G401 (cell line): Measurements from ENCODE around the gene ZNF436. TPM values are rescaled to one million over a fixed set of nuclear protein-coding genes. Genes with fewer than 3 reads are reported as not detected.

Source experiments
- DNase-seq: peaks from one replicate; pipeline ENCODE4 v3.0.0-alpha.2; 2015; ENCODE audit warnings: low spot score
- in situ Hi-C: cut with HindIII; loops from 2 replicates; pipeline ENCODE4 v1.10.0; 2016; ENCODE audit warnings: low sequenced_read_pairs, mixed read lengths
- total RNA-seq: library from RNA; depleted of rRNA; stranded (reverse); fragments of >200 nt; shearing (Covaris generic); gene quantifications from 2 replicates; pipeline ENCODE4 v1.2.3, GENCODE V29; 2014

ZNF436 gene
- total RNA-seq, 1 experiment from 2014 or later, result 17.6 TPM

DNA sequence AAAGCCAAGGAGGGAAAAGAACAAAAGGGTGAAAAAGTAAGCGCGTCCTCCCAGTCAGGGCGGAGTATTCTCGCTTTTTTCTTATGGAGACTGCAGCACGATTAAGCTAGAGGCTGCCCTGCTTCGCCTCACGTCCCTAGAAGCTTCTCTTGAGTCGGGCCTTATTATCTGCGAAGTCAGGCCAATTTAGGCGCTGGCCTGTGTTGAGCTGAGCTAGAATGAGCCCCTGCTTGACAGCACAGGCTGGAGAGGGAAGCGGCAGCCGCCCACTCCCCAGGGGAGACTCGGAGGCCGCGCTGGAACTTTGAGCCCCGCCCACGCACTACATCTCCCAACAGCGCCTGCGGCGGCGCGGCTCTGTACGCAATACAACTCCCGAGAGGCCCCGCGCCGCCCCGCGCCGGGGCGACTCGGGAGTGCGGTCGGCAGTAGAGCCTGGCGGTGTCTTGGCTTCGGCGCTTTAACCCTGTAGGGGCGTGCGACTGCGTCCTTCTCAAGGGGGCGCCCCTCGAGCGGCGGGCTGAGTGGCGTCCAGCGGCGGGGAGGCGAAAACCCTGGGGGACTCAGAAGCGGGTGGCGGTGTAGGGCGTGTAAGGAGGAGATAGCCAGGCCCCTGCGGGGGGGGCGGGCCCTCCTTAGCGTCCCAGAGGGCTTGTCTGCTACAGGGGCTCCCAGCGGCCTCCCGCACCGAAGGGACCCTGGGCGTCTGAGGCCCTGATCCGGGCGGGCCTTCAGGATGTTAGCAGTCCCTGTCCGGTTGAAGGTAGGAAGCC, 888 bp downstream of the ZNF436 start:
- peak; percentile 88 for DNase-seq
- in situ Hi-C loops, result no loop called here

DNA sequence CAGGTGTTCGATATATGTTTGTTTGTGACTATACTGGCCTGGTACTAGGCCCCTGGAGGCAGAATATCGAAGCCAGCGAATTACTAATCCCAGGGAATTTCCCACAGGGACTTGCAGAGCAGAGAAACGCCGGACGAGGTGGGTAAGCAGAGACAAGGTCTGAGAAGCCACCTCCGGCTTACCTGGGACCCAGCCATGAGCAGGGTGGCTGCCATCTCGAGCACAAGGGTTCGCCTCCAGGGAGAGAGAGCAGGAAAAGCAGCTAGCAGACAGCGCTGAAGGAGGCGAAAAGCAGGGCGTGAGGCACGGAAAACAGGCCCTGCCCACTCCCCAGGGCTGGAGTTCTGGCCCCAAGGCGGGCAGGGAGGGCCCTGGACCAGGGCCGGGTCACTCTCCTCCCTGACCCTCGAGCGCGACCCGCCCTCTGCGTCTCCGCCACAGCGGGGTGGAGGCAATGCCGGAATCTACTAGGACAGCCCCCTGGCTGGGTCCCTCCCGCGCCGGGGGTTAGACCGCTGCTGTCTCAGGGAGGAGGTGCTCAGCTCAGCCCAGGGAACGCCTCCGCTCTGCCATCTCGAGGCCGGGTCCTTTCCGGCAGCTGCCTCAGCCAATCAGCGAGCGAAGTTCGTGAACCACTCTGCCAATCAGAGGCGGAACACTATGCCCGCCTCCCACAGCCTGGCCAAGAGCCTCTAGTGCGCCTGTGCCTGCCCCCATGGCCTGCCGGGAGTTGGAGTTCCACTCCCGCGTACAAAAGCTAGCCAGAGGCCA, 1.7 kb downstream of the ZNF436 start:
- in situ Hi-C loops, result no loop called here
- peak; percentile 99 for DNase-seq

DNA sequence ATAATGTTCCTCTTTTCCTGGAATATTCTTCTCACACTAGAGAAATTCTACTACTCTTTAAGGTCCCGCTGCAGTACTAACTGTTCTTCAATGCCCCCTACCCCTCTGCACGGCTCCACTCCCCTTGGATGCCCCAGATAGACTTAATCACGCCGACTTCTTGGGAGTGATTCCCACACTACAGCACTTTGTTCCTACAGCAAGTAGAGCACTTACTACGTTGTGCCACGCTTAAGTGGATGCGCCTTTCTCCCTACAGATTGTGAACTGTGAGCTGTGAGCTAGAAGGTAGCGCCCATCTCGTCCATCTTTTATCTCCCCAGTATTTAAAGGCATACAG, 2.2 kb downstream of the ZNF436 start:
- in situ Hi-C loops, result no loop called here
- no peak for DNase-seq

DNA sequence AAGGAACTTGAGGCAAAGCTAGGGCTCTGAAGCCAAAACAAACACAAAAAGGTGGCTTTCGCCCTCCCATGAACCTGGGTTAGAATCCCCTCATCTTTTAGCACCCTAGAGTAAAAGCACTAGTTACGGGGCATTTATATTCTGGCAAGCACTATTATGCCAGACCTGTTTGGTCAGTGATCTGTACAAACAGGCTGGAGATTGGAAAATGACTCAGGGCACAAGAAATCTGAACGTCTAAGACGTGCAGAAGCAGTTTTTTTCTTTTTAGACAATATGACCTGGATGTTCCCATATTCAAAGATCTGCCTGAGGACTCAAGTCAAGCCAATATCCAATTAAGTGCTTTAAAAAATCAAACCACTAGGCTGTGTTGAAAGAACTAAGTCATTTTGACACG, 3.0 kb downstream of the ZNF436 start:
- in situ Hi-C loops, result no loop called here
- DNase-seq, result no peak

DNA sequence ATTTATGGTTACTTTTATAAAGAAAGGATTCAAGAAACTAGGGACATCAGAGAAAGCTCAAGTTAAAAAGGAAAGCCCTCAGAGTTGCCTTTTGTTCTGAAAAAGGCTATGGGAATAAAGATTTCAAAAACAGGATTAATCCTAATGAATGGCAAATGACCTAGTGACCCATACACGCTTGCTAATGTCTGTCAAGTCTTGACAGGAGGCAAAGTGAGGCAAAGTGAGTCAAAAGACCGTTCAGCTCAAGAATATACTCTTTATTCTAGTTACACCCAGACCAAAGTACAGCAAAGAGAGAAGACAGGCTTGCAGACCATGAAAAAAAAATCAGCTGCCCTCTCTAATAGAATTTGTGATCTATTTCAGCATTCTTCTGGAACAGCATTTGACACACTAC, 3.5 kb downstream of the ZNF436 start:
- in situ Hi-C loops, result no loop called here
- no peak for DNase-seq

DNA sequence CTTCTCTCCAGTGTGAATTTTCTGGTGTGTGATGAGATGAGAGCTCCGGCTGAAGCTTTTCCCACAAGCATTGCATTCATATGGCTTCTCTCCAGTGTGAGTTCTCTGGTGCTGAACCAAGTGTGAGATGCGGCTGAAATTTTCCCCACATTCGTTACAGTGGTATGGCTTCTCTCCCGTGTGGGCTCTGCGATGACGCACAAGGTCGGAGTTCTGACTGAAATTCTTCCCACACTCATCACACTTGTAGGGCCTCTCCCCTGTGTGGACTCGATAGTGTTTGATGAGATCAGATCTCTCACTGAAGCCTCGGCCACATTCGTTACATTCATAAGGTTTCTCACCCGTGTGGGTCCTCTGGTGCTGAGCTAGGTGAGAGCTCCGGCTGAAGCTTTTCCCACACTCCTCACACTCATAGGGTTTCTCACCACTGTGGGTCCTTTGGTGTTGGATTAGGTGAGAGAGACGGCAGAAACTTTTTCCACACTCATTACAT, 7.4 kb downstream of the ZNF436 start:
- no peak for DNase-seq
- in situ Hi-C loops, result no loop called here

DNA sequence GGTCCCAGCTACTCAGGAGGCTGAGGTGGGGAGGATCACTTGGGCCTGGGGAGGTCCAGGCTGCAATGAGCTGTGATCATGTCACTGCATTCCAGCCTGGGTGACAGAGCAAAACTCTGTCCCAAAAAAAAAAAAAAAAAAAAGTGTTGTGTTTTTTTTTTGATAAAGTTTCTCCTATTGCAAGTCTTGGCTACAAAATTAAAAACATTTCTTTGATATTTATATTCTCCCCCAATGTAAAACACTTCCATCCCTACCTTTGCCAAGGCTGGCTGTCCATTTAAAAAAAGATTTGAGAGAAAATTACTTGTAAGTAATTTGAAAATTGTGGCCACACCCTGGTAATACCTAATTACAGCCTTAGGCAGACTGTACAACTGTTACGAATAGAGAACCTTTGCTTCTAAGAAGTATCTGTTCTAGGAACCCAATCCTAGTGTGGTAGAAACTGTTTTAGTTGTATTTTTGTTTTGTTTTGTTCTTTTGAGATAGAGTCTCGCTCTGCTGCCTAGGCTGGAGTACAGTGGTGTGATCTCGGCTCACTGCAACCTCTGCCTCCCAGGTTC, 11.2 kb downstream of the ZNF436 start:
- in situ Hi-C loops, result no loop called here
- no peak for DNase-seq

DNA sequence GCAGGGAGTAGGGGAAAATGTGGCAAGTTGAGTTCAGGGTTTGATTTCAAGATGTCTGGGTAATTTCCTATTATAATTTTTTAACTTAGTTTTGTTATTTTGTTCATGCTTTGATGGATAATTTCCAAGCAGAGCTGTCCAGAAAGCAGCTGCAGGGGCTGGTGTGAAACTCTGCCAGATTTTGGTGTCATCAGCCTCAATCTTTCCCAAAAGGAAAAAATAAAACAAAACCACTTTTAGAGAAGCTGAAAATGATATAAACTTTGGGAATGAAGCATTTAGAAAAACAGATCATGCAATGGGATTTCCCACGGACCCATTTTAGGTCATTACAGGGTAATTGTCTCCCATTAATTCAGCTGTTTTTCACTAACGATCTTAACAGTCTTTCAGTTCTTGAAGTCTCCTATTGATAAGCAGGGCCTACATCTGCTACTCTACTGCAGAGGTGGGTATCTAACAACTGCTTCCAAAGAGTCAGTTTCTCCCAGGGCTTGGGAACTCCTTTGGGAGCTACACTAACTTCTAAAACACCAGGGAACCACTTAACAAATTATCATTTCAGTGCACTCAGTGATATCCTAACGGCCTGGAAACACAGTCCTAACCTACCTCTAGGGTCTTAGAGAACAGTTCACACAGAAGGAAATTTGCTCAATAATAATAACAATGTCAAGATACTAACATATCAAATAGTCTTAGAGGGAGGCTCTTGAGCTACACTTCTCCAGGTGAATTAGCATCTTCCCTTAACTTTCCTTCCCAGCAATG, 12.3 kb downstream of the ZNF436 start:
- no peak for DNase-seq
- in situ Hi-C loops, result no loop called here

DNA sequence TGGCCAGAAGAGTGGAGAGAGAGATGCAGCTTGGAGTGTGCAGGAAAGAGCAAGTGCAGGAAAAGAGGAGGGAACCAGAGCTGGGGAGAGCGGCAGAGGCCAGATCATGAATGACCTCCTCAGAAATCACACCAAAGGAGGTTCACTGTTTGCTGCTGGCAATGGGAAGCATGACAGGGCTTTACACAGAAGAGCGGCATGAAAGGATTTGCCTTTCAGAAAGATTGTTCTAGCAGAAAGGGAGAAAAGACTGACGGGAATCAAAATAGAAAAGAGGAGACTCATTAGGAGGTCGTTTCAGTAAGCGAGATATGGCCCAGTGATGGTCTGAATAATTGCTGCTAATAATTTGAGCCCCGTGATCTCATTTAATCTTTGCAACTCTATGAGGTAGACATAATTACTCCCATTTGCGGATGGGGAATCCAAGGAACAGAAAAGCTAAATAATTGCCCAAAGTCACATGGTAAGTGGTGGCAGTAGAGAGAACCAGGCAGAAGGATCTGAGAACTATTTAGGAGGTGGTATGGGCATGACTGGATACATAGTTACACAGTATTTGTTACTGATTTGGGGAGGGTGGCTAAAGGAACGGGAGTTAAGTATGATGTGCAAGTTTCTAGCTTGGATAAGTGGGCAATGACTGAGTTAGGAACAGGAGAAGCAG, 13.0 kb downstream of the ZNF436 start:
- in situ Hi-C loops, result no loop called here

DNA sequence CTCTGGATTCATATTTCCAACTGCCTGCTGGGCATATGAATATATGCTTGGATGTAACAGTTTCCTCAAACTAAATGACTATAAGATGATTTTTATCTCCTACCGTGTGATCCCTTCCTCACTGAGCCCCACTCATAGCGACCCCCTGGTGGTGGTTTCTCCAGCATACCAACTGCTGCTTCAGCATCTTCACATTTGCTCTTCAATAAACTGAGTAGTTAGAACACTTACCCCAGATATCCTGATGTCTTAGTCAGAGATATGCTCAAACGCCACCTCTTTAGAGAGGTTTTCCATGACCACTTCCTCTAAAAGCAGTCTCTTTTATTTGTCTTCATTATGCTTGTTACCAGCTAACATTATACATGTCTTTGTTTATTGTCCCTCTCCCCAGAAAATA, 15.4 kb downstream of the ZNF436 start:
- in situ Hi-C loops, result no loop called here

More for the DNA sequence above, 13.0 kb downstream of the ZNF436 start:
- no peak for DNase-seq

DNA sequence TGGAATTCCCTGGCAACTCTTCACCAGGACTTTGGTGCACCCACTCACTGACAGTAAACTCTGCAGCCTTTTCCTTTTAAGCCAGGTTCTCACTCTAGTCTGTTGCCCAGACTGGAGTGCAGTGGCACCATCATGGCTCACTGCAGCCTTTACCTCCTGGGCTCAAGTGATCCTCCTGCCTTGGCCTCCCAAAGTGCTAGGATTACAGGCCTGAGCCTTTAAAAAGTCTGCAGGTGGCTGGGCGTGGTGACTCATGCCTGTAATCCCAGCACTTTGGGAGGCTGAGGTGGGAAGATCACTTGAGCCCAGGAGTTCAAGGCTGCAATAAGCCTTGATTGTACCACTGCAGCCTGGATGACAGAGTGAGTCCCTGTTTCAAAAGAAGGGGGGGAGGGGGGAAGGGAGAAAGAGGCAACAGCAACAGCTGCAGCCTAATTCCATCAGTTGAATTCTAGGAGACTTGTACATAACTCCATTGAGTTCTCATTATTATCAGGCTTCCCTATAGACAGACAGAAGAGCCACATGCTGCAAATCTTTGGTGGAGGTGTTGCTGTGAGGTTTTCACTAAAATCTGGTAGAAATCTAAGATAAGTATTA, 17.4 kb downstream of the ZNF436 start:
- DNase-seq, result no peak
- in situ Hi-C loops, result no loop called here

More for the DNA sequence above, 15.4 kb downstream of the ZNF436 start:
- no peak for DNase-seq

DNA sequence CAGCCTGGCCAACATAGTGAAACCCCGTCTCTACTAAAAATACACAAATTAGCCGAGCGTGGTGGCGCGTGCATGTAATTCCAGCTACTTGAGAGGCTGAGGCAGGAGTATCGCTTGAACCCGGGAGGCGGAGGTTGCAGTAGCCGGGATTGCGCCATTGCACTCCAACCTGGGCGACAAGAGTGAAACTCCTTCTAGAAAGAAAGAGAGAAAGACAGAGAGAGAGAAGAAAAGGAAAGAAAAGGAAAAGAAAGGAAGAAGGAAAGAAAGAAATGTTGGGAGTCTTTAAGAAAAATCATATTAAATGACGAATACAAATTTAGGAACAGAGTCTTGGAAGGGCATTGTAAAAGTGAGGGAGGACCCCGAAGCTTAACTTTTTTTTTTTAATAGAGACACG, 23.7 kb downstream of the ZNF436 start:
- in situ Hi-C loops, result no loop called here

DNA sequence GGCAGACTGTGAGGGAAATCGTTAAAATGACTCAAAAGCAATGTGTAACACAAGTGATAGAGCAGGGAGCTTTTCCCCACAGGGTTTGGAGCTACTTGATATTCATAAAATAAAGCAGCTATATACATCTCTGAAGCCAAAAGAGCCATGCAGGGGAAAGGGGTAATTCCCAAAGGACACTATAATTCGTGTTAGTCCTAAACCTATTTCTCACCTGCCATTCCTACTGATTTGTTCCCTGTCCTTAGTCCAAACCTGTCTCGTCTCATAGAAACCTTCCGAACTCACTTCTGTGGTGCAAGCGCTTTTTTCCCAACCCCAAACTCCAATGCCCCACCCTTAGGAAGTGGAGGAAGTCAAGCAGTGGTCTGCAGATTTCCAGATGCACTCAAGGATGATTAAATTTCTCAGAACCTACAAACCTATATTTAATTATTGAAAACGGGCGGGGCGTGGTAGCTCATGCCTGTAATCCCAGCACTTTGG, 24.6 kb downstream of the ZNF436 start:
- DNase-seq, result no peak
- in situ Hi-C loops, result no loop called here

More for the DNA sequence above, 23.7 kb downstream of the ZNF436 start:
- DNase-seq, result no peak

DNA sequence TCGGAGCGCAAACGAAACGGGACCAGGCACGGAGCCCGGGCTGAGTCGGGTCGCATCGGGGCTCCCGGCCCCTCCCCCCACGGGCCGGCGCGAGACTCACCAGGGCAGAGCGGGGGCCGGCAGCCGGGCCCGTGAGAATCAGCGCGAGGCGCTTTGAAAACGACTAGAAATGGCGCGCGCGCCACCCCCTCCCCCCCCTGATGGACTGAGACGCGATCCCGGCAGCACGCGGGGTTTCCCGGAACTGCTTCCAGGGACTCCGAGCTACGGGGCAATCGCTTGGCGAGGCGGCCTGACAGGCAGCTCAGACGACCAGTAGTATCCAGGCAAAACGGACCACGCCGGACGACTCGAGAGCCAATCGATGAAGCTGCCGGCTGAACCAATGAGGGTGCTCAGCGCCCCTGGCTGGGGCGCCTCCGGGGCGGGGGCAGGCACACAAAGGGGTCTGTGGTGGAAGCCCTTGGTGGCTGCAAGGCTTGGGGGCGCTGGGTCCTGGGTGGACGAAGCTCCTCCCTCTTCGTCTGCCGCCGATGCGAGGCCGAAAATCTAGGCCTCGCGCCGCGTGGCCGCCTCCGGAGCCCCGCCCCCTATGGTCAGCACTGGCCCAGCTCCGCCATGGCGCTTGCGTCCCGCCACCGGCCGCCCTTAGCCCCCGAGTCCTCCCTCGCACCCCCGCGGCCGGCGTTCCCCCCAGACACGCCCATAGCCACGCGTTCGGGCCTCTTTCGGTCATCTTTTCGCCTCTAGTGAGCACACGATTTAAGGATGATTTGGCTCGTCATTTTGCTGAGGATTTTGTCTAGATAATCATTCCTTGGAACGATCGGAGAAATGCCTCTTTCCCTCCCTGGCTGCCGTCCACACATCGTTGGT, 25.3 kb downstream of the ZNF436 start, which contains the start of gene HNRNPR:
TSS of gene HNRNPR (minus strand) at position 174 of the 876 bp plus-strand sequence. CDS start 3,276 bp downstream, outside the sequence.
- DNase-seq, result peak; percentile 99
- in situ Hi-C loops, result no loop called here

DNA sequence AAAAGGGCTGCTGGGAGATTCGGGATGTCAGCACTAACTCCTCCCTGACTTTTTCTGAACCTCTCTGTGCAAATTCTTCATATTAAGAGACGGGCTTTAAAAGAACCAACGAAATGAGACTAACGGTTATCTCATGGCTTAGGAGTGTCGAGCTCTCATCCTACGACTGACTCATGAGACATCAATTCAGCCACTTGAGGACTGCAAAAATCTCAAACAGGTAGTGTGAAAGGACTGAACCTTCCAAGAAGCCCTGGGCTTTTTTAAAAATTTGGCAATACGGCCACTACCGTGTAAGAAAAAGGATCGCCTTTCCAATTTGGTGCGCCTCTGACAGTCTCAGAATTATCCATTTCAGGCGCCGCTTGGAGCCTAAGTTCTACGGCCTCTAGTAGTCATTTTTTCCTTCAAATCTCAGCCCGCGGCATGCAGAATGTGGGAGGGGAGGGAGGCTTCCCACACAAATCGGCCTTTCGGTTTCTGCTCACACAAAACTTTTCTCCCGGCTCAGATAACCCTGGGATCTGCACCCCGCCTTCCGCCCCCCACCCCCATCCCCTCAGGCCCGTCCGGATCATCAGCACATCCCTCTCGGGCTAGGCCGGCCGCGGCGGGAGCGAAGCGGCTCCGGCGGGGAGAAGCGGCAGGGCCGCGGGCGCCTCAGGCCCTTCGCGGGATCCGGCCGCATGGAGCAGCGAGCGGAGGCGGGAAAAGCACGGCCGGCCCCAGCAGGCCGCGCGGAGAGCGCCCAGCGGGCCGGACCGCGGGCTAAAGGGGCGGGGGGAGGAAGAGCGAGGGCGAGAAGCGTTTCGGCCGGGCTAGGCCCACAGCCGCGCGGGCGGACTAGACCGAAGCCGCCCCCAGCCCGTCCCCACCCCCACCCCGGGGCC, 26.2 kb downstream of the ZNF436 start:
- DNase-seq, result peak; percentile 25
- in situ Hi-C loops, result no loop called here

DNA sequence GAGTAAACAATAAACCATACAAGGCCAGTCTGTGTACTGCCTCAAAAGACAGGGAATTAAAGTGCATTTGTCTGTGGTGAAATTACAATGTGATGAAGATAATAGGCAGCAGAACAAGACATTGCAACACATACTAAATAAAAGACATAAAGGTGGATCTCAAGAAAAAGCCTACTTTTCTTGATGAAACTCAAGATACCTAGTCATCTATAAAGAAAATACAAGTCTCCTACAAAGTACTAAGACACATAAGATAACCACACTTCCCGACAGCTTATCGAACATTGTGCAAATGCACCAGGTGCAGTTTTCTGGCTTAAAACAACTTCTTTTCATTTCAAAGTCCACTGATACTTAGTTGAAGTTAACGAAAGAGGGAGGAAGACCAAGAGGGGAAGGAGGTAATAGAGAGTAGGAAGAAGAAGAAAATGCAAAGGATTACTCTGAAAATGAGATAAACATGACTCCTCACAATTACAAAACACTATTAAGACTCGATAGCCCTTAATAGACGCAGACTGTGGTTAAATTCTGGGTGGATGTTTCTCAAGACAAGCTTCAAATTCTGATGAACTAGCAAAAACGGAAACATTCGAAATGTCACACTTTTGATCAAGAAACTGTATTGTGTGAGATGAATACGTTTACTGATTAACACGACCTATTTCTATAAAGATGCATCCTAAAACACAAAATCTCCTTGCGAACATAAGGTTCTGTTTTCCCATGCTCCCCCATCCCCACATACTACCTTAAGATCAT, 27.5 kb downstream of the ZNF436 start:
- no peak for DNase-seq
- in situ Hi-C loops, result no loop called here
